Left colon (tissue), 2 donors: ENCODE data around the gene CCDC40. TPM values are rescaled to one million over a fixed set of nuclear protein-coding genes. Genes with fewer than 3 reads are reported as not detected.
"Not testable (repeated sequence)": the region's sequence is repeated elsewhere in the genome, so short reads cannot be mapped to it uniquely, and the experiment has no call there.

ENCODE experiments used
- ATAC-seq: fragments of 200-7000 bp; cut with Tn5 transposase; one replicate; pipeline ENCODE4 v1.9.1; 2020; ENCODE audit warnings: mild to moderate bottlenecking, moderate library complexity
- DNase-seq, 2 donors: peaks; one replicate each; pipeline ENCODE4 v3.0.0-alpha.2; 2020
- intact Hi-C, 2 donors: fragments of 100-400 bp; cut with DNase I in 1 of 2; cut with micrococcal nuclease in 1 of 2; formaldehyde crosslinking; loops; one replicate each; pipeline versions ENCODE4 v1.11.2 to v1.14.0; 2022; cut with DNase I, micrococcal nuclease
- total RNA-seq, 2 donors: library from RNA; stranded (reverse); fragmentation: NEBNext Ultra II Directional; extraction: Animal tissue kit (Norgen Biotek cat#: 25700); gene quantifications; one replicate each; pipeline ENCODE4 v1.2.1, GENCODE V29; 2021
- donor health status: DM: no; HTN: no; CAD: no.
- donor health status: DM: yes; HTN: yes; CAD: no.

The CCDC40 gene
- total RNA-seq, 2 donors from 2014 or later = 2.0 to 2.1 TPM

GRCh38 chr17:80032614-80033171, 3.7 kb upstream of the CCDC40 start:
- intact Hi-C loops = no loop called here
- no peak for ATAC-seq
- no peak for DNase-seq

GRCh38 chr17:80033840-80034239, 2.6 kb upstream of the CCDC40 start:
- no peak for DNase-seq
- intact Hi-C loops = no loop called here
- ATAC-seq = no peak

- peak; percentile 4 for ATAC-seq
- intact Hi-C loops = no loop called here
- peak; percentile 37 to 63 for DNase-seq
Observed at GRCh38 chr17:80034791-80035686, 1.4 kb upstream of the CCDC40 start.

GRCh38 chr17:80035687-80035936, 830 bp upstream of the CCDC40 start, which contains the start of gene TBC1D16:
Gene TBC1D16, minus strand, starts transcription at chr17:80035872. Its CDS starts 22,325 bp downstream, at chr17:80013547.
- intact Hi-C loops = no loop called here
- ATAC-seq (no peak), DNase-seq (no peak)

GRCh38 chr17:80036715-80037477, 454 bp downstream of the CCDC40 start:
- DNase-seq (peak in 1 of 2 donors; percentile 47), ATAC-seq (peak; percentile 2)
- intact Hi-C loops = no loop called here

- intact Hi-C loops = no loop called here
- DNase-seq = no peak
- no peak for ATAC-seq
Observed at GRCh38 chr17:80043963-80044362, 7.5 kb downstream of the CCDC40 start.

GRCh38 chr17:80045703-80046102, 9.3 kb downstream of the CCDC40 start:
- ATAC-seq (peak; percentile 58), DNase-seq (no peak)

GRCh38 chr17:80046709-80047108, 10.3 kb downstream of the CCDC40 start:
- ATAC-seq, intact Hi-C loops, DNase-seq: not testable (repeated sequence)

More at GRCh38 chr17:80045703-80046102, 9.3 kb downstream of the CCDC40 start:
- intact Hi-C loops = no loop called here

- DNase-seq = no peak
- no peak for ATAC-seq
- intact Hi-C loops = no loop called here
Observed at GRCh38 chr17:80047176-80047575, 10.7 kb downstream of the CCDC40 start.

GRCh38 chr17:80049986-80050385, 13.5 kb downstream of the CCDC40 start:
- DNase-seq (no peak), ATAC-seq (no peak)
- intact Hi-C loops = no loop called here

GRCh38 chr17:80050706-80051105, 14.3 kb downstream of the CCDC40 start:
- no peak for DNase-seq
- no peak for ATAC-seq
- intact Hi-C loops = no loop called here

GRCh38 chr17:80051681-80052080, 15.2 kb downstream of the CCDC40 start:
- intact Hi-C loops = no loop called here
- DNase-seq (no peak), ATAC-seq (no peak)

- DNase-seq (no peak), ATAC-seq (no peak)
- intact Hi-C loops = no loop called here
Observed at GRCh38 chr17:80053102-80053501, 16.7 kb downstream of the CCDC40 start.

GRCh38 chr17:80055597-80055996, 19.2 kb downstream of the CCDC40 start:
- DNase-seq (no peak), ATAC-seq (no peak)
- intact Hi-C loops = no loop called here

- ATAC-seq = no peak
- intact Hi-C loops = no loop called here
- no peak for DNase-seq
Observed at GRCh38 chr17:80058311-80058955, 22.0 kb downstream of the CCDC40 start.

- ATAC-seq (no peak), DNase-seq (no peak)
- intact Hi-C loops = no loop called here
Observed at GRCh38 chr17:80060644-80061043, 24.2 kb downstream of the CCDC40 start.

- ATAC-seq = no peak
- no peak for DNase-seq
- intact Hi-C loops = no loop called here
Observed at GRCh38 chr17:80061421-80061820, 25.0 kb downstream of the CCDC40 start.

GRCh38 chr17:80063830-80064585, 27.6 kb downstream of the CCDC40 start:
- intact Hi-C loops = no loop called here
- ATAC-seq (no peak), DNase-seq (peak; percentile 37 to 62)

- ATAC-seq (no peak), DNase-seq (no peak)
- intact Hi-C loops = no loop called here
Observed at GRCh38 chr17:80064696-80065095, 28.3 kb downstream of the CCDC40 start.
